Neural cell (in vitro differentiated cells): ENCODE measurements around the gene RIPK3. TPM values are rescaled to one million over a fixed set of nuclear protein-coding genes. Genes with fewer than 3 reads are reported as not detected.

Experiments used
- H2AFZ ChIP-seq: fragments of 200-600, 300-800 bp; sonication (generic), shearing (Covaris generic); 2 replicates; pipeline ENCODE4 v1.6.0; 2014; ENCODE audit warnings: low read depth, mild to moderate bottlenecking, antibody characterized with exemption, low read length, moderate library complexity
- H3F3A ChIP-seq: fragments of 200-600 bp; shearing (Covaris generic); 2 replicates; pipeline ENCODE4 v1.6.1; 2016; ENCODE audit warnings: mild to moderate bottlenecking, moderate library complexity, mixed read lengths, antibody characterized with exemption, low read length; ENCODE audit not compliant: insufficient read depth, poor library complexity, severe bottlenecking
- H3K27ac ChIP-seq: fragments of 200-600, 300-800 bp; sonication (generic), shearing (Covaris generic); 2 replicates; pipeline ENCODE4 v1.5.1; 2014; ENCODE audit warnings: mild to moderate bottlenecking, low read length, moderate library complexity
- H3K27me3 ChIP-seq: fragments of 300-800, 200-600 bp; sonication (generic), shearing (Covaris generic); 2 replicates; pipeline ENCODE4 v1.6.0; 2014; ENCODE audit warnings: mild to moderate bottlenecking, low read depth, low read length, moderate library complexity; ENCODE audit not compliant: insufficient read depth
- H3K36me3 ChIP-seq: fragments of 300-800, 200-600 bp; sonication (generic), shearing (Covaris generic); 2 replicates; pipeline ENCODE4 v1.5.1; 2014; ENCODE audit warnings: mild to moderate bottlenecking, antibody characterized with exemption, low read length, moderate library complexity; ENCODE audit not compliant: insufficient read depth
- H3K4me2 ChIP-seq: fragments of 300-800, 200-600 bp; sonication (generic), shearing (Covaris generic); 2 replicates; pipeline ENCODE4 v1.6.0; 2014; ENCODE audit warnings: mild to moderate bottlenecking, low read length
- H3K4me3 ChIP-seq: fragments of 300-800, 200-600 bp; sonication (generic), shearing (Covaris generic); 2 replicates; pipeline ENCODE4 v1.5.1; 2014; ENCODE audit warnings: mild to moderate bottlenecking, low read length, moderate library complexity
- H3K79me2 ChIP-seq: fragments of 200-600 bp; shearing (Covaris generic); replicated peaks from 2 replicates; pipeline ENCODE4 v1.6.0; 2014; ENCODE audit warnings: mild to moderate bottlenecking, low read length, moderate library complexity; ENCODE audit not compliant: insufficient read depth
- H3K9ac ChIP-seq: fragments of 300-800, 200-600 bp; sonication (generic), shearing (Covaris generic); 2 replicates; pipeline ENCODE4 v1.6.1; 2016; ENCODE audit warnings: mild to moderate bottlenecking, low read length, mixed read lengths
- H3K9me2 ChIP-seq: fragments of 200-600 bp; shearing (Covaris generic); 2 replicates; pipeline ENCODE4 v1.6.1; 2016; ENCODE audit warnings: mild to moderate bottlenecking, low read length, mixed read lengths; ENCODE audit not compliant: insufficient read depth
- H3K9me3 ChIP-seq: fragments of 200-600, 300-800 bp; sonication (generic), shearing (Covaris generic); 2 replicates; pipeline ENCODE4 v1.6.1; 2016; ENCODE audit warnings: mild to moderate bottlenecking, mixed run types, low read length, moderate library complexity, mixed read lengths
- H4K20me1 ChIP-seq: fragments of 200-600 bp; shearing (Covaris generic); 2 replicates; pipeline ENCODE4 v1.6.1; 2016; ENCODE audit warnings: mild to moderate bottlenecking, mixed run types; ENCODE audit not compliant: insufficient read depth
- CTCF ChIP-seq: fragments of 450-650 bp; IDR thresholded peaks from 2 replicates; pipeline ENCODE4 v1.5.1; 2014; ENCODE audit warnings: antibody characterized with exemption, mild to moderate bottlenecking, moderate library complexity; ENCODE audit not compliant: poor library complexity, severe bottlenecking
- EP300 ChIP-seq: fragments of 450-650 bp; conservative IDR thresholded peaks from 2 replicates; pipeline ENCODE4 v1.6.1; 2014; ENCODE audit warnings: antibody characterized with exemption, mild to moderate bottlenecking, moderate library complexity; ENCODE audit not compliant: poor library complexity, severe bottlenecking
- EZH2 ChIP-seq: fragments of 200-600, 300-800 bp; shearing (Covaris generic), sonication (generic); IDR thresholded peaks from 2 replicates; pipeline ENCODE4 v1.6.1; 2014; ENCODE audit warnings: antibody characterized with exemption, low read length, borderline replicate concordance, mild to moderate bottlenecking; ENCODE audit not compliant: insufficient read depth, poor library complexity, severe bottlenecking
- MXI1 ChIP-seq: fragments of 450-650 bp; conservative IDR thresholded peaks from 2 replicates; pipeline ENCODE4 v1.6.1; 2014; ENCODE audit warnings: antibody characterized with exemption, mild to moderate bottlenecking; ENCODE audit not compliant: poor library complexity, severe bottlenecking
- POLR2AphosphoS5 ChIP-seq: IDR thresholded peaks from 2 replicates; pipeline ENCODE4 v1.6.1; 2012
- RAD21 ChIP-seq: fragments of 450-650 bp; conservative IDR thresholded peaks from 2 replicates; pipeline ENCODE4 v1.6.1; 2014; ENCODE audit warnings: antibody characterized with exemption, mild to moderate bottlenecking, moderate library complexity
- REST ChIP-seq: IDR thresholded peaks from 2 replicates; pipeline ENCODE4 v1.6.1; 2012; ENCODE audit warnings: borderline replicate concordance
- SMC3 ChIP-seq: fragments of 450-650 bp; conservative IDR thresholded peaks from 2 replicates; pipeline ENCODE4 v1.6.1; 2014; ENCODE audit warnings: antibody characterized with exemption, mild to moderate bottlenecking, moderate library complexity; ENCODE audit not compliant: poor library complexity
- TAF1 ChIP-seq: IDR thresholded peaks from 2 replicates; pipeline ENCODE4 v1.6.1; 2012; ENCODE audit warnings: low read depth
- polyA plus RNA-seq: library from polyadenylated mRNA; depleted of rRNA; stranded (reverse); fragments of >200 nt; gene quantifications from 2 replicates; pipeline ENCODE4 v1.2.3, GENCODE V29; 2014

The RIPK3 gene
- polyA plus RNA-seq, 1 donor from 2014 or later = not detected

GRCh38 chr14:24349742-24350141 lies 10.0 kb upstream of the RIPK3 start:
- TF ChIP-seq POLR2AphosphoS5 (no peak), REST (no peak), EZH2 (no peak), SMC3 (no peak), MXI1 (no peak), TAF1 (no peak), CTCF (no peak), EP300 (no peak), RAD21 (no peak)
- no peak overlapping the region for H3K27ac ChIP-seq
- H3K36me3 ChIP-seq = no peaks in the 10 kb centered on the region
- H3K27me3 ChIP-seq = peaks cover 6% of the 10 kb centered on the region
- no peaks in the 10 kb centered on the region for H3K9me3 ChIP-seq
- H4K20me1 ChIP-seq = no peaks in the 10 kb centered on the region
- no peak overlapping the region for H3K4me2 ChIP-seq
- H3K9me2 ChIP-seq = no peaks in the 10 kb centered on the region
- H3F3A ChIP-seq = no peaks in the 10 kb centered on the region
- H3K4me3 ChIP-seq = no peak overlapping the region
- no peaks in the 10 kb centered on the region for H3K79me2 ChIP-seq
- no peak overlapping the region for H2AFZ ChIP-seq
- H3K9ac ChIP-seq = no peak overlapping the region

- TF ChIP-seq EZH2 = no peak
- TF ChIP-seq RAD21 = no peak
- TF ChIP-seq TAF1 = no peak
- no peak for TF ChIP-seq POLR2AphosphoS5
- TF ChIP-seq MXI1 = no peak
- TF ChIP-seq CTCF = no peak
- TF ChIP-seq EP300 = no peak
- TF ChIP-seq SMC3 = no peak
- TF ChIP-seq REST = no peak
- H4K20me1 ChIP-seq = no peaks in the 10 kb centered on the region
- no peaks in the 10 kb centered on the region for H3F3A ChIP-seq
- H3K9me3 ChIP-seq = no peaks in the 10 kb centered on the region
- no peak overlapping the region for H3K9ac ChIP-seq
- H3K27ac ChIP-seq = no peak overlapping the region
- H3K4me2 ChIP-seq = no peak overlapping the region
- peaks cover 6% of the 10 kb centered on the region for H3K27me3 ChIP-seq
- no peaks in the 10 kb centered on the region for H3K79me2 ChIP-seq
- H2AFZ ChIP-seq = no peak overlapping the region
- no peaks in the 10 kb centered on the region for H3K9me2 ChIP-seq
- H3K4me3 ChIP-seq = no peak overlapping the region
- H3K36me3 ChIP-seq = no peaks in the 10 kb centered on the region
Measured at GRCh38 chr14:24348186-24348585, 8.4 kb upstream of the RIPK3 start.
